ENCODE measurements around the gene INPP5A.
A peak's percentile ranks its signal among the peaks of the same experiment; 100 is the strongest.

INPP5A gene

DNA sequence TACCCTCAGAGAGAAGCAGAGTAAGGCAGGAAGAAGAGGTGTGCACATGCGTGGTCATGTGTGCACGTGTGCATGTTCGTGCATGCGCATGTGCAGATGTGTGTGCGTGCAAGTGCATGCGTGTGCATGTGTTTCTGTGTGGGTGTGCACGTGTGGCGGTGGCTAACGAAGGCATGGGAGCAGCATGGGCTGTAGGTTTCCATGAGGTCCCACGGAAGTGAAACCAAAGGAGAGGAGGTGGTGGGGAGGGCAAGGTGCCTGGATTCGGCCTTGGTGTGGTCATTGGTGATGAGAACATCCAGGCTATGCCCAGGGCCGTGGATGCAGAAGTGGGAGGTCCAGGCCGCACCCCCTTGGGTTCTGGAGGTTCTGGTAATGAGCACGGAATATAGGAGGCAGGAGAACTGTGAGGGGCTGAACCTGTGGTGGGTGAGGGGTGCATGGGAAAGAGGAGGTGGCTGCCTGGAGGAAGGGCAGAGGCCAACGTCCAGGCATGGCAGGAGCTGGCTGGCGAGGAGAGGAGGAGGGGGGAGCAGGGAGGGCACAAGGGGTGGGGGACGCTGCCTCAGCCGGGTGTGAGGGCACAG lies 2.4 kb upstream of the INPP5A start:
- no peak for DNase-seq (ENCODE audit: low read depth in 2 of 2)

- no peak for DNase-seq (ENCODE audit: low read depth in 2 of 2)
Observed at GRCh38 chr10:132536241-132536876, 1.2 kb upstream of the INPP5A start.

DNA sequence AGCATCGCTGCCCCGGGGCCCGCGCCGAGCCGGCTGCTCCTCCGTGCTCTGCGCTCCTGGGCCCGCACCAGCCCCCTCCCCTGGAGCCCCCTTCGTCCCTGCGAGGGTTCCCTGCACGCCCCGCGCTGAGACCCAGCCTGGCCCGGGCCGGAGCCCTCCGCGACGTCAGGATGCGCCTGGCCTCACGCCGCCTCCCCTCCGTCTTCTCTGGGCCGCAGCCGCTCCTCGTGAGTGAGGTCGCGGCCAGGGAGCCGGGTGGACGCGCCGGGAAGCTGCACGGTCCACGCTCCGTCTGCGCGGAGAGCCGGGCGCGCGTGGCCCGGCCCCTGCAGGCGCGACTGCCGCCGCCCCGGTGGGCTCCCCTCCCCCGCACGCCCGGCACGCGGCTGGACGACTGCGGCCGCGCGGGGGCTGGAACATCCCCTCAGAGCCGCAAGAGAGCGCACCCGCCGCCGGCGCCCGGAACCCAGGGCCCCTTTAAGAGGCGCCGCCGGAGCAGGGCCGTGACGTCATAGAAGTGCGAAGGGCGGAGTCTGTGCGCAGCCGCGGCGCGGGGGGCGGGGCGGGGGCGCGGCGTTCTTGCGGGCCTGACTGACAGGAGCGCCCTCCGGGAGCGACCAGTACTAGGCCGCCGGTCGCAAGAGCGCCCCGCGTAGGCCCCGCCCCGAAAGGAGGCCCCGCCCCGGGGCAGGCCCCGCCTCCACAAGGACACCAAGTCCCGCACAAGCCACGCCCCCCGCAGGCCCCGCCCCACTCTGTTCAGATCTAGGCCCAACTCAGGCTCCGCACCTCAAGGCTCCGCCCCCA lies 507 bp upstream of the INPP5A start:
- DNase-seq (ENCODE audit: low read depth in 2 of 2) = peak; percentile 100

- no peak for DNase-seq (ENCODE audit: low read depth in 2 of 2)
Observed at GRCh38 chr10:132538031-132538789, 623 bp downstream of the INPP5A start.

- no peak for DNase-seq (ENCODE audit: low read depth in 2 of 2)
Observed at GRCh38 chr10:132538790-132539421, 1.3 kb downstream of the INPP5A start.

DNA sequence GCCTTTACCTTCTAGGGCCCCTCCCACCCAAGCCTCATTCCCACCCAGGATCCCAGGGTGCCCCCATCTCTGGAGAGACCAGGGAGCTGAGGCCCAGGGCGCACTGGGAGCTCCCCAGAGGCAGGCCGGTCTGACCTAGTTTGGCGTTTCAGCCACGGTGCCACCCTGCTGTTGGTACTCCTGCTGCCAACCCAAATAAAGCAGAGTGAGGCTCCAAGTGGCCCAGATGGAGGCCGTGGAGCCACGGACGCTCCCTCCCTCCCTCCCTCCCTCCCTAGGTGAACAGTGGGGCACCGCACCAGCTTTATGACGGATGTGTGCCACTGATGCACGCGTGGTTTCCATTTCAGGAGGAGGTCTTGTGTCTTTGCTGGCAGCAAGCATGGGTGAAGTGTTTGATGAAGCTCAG lies 1.8 kb downstream of the INPP5A start:
- no peak for DNase-seq (ENCODE audit: low read depth in 2 of 2)

DNA sequence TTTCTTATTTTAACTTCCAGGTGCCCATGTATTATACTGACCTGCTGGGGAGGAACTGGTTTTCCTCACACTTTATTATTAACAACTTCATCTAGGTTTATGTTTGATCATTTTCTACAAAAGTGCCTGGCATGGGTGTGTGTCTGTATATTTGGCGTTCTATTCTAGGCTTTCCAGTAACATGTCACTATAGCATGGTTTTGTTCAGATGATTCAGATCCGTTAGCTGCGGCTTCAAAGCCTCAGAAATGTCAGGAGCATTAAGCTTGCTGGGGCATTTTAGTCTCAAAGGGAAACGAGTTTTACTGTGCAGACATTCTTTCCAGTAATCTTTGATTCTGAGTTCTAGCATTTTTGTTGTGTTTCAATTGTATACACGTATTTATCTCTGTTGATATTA lies 2.3 kb downstream of the INPP5A start:
- no peak for DNase-seq (ENCODE audit: low read depth in 2 of 2)

DNA sequence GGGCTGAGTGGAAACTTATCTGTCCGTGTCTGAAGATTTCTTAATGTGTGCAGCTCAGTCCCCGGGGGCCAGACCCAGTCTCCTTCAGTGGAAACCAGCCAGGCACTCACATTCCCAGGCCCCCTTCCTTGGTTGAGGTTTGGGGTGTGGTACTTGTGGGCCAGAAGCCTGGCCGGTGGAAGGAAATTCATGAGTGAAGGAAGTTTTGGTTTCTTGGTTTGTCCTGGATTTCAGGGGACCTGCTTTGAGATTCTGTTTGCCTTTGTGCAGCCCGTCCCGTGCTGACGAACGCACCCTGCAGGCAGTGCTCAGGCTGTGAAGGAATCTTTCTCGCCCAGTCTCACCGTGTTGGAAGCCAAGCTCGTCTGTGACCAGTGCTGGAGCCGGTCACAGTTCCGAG lies 2.9 kb downstream of the INPP5A start:
- DNase-seq (ENCODE audit: low read depth in 2 of 2) = no peak

- no peak for DNase-seq (ENCODE audit: low read depth in 2 of 2)
Observed at GRCh38 chr10:132541129-132541528, 3.5 kb downstream of the INPP5A start.

DNA sequence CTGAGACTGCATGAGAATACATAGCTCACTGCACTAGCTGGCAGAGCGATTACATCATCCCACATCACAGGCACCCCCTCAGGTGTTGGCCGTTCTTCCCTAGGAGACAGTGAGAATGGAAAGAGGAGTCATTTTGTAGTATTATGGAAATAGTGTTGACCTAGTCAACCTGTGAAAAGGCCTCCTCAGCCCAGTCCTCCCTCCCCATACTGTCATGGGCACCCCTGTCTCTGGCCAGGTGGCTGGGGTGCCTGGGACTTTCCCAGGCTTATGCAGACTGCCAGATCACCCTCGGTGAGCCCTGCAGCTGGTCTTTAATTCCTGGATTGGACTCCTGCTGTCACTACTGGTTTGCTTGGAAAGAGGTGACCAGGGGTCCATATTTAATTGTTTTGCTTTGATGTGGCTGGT lies 4.0 kb downstream of the INPP5A start:
- no peak for DNase-seq (ENCODE audit: low read depth in 2 of 2)

DNA sequence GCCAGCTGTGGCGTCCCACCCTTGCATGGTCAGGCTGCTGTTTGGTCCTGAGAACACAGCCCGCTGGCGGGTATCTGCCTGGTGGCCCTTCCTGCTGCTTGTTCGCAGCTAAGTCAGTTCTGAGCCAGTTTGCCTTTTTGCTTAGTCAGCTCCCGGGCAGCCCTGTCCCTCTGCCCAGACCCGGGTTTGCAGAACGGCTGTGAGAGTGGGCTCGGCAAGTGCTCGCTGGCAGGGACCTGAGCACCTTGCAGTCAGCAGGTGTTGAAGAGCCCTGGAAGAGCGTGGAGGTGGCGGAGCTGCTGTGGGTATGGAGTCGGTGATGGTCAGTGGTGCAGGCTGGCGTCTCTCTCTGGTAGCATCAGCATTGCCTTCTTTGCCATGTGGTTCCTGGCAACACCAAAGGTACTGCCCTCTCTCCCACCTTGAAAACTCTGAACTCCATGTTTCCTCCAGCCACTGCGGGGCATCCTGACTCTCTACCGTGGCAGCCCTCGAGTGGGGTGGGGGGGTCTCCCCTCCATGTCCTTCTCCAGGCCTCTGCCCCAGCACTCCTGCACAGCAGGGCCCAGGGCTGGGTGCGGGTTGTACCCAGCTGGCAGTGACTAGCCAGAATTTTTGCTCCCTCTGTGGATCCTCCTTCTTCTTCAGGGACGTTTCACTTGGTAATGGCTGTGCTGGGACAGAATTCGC lies 4.6 kb downstream of the INPP5A start:
- DNase-seq (ENCODE audit: low read depth in 2 of 2) = no peak

DNA sequence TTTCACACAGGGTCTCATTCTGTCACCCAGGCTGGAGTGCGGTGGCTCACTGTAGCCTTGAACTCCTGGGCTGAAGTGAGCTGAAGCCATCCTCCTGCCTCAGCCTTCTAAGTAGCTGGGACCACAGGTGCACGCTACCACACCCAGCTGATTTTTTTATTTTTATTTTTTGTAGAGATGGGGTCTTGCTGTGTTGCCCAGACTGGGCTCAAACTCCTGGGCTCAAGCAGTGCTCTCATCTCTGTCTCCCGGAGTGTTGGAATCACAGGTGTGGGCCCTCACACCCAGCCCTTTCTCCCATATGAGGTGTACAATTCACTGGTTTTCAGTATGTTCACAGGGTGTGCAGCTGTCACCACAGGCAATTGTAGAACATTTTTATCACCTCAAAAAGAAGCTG lies 5.2 kb downstream of the INPP5A start:
- DNase-seq (ENCODE audit: low read depth in 2 of 2) = no peak

DNA sequence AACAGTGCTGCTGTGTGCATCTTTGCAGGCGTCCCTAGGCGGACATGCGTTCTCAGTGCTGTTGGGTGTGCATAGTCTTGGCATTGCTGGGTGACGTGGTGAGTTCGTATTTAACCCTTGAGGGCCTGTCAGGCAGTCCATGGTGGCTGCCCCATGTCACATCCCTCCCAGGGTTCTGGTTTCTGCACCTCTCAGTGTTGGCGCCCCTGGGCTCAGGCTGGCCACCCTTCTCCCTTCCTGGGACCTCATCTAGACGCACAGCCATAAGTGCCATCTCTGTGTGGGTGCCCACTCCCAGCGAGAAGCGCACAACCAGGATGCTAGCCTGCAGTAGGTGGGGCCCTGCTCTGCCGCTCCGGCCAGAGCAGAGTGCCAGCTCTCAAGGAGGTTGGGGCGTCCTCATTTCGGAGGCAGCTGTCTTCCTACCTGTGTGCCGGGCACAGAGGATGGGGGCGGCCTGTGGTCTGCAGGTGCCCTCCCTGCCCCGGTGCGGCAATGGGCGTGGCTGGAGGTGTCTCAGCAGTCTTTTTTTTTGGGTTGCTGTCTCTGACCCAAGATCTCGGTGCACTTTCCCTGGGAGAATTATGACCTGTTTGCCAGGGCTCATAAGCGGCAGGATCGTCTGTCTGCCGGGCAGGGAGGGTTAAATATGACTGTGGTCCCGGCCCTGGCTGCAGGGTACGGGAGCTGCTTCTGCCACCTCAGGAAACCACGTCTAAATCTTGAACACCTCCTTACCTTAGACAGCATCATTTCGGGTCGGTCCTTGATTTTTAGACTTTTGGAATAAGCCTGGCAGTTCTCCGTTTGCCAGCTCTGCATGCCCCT lies 6.5 kb downstream of the INPP5A start:
- DNase-seq (ENCODE audit: low read depth in 2 of 2) = no peak

DNA sequence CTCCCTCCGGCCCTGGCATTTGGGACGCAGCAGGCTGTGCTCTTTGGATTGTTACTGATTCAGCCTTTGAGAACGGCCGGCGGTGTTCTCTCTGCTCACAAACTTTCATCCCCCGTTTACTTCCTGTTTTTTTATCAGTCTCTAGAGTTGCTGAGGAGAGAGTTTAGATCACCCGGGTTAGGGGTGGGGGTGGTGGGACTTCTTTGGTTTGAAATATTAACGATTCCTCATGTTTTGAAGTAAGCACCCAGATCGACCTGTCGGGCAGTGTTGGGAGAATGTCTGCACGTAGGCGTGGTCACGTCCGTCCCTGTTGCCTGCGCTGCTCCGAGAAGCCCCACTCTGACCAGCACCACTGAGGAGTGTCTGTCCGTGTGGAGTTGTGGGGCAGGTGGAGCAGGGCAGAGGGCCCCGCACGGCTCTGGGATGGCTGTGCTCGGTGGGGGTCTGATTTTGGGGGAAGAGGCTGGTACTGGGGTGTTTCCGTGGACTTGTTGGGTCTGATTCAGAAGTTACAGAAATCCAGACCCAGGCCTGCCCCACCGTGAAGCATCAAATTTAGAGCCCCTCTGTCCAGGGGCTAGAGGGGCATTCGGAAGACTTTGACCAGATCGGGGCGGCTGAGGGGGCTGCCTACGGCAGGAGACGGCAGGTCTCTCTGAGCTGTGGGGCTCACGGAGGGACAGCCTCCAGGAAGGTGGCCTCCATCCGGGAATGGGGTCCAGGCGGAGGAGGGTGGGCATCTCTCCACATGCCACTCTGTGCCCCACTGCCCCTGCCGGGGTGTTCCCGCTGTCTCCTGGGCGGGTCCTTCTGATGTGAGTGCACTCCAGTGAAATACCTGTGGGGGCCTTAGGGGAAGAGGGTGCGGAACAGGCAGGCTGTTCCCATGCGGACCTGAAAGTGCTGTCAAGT lies 7.4 kb downstream of the INPP5A start:
- no peak for DNase-seq (ENCODE audit: low read depth in 2 of 2)

GRCh38 chr10:132545659-132546367 lies 8.2 kb downstream of the INPP5A start:
- no peak for DNase-seq (ENCODE audit: low read depth in 2 of 2)

- DNase-seq (ENCODE audit: low read depth in 2 of 2) = no peak
Observed at GRCh38 chr10:132546567-132547420, 9.2 kb downstream of the INPP5A start.

- DNase-seq (ENCODE audit: low read depth in 2 of 2) = peak in 1 of 2 donors; percentile 29
Observed at GRCh38 chr10:132547421-132547861, 9.9 kb downstream of the INPP5A start.
